GM21390 (cell line): ENCODE data around the gene S1PR4.
"Not testable (repeated sequence)": the region's sequence is repeated elsewhere in the genome, so short reads cannot be mapped to it uniquely, and the experiment has no call there.

Experiments
- ATAC-seq: cut with Tn5 transposase; IDR thresholded peaks from one replicate; pipeline ENCODE4 v1.9.1; 2021; ENCODE audit not compliant: unreplicated experiment

S1PR4 gene

DNA sequence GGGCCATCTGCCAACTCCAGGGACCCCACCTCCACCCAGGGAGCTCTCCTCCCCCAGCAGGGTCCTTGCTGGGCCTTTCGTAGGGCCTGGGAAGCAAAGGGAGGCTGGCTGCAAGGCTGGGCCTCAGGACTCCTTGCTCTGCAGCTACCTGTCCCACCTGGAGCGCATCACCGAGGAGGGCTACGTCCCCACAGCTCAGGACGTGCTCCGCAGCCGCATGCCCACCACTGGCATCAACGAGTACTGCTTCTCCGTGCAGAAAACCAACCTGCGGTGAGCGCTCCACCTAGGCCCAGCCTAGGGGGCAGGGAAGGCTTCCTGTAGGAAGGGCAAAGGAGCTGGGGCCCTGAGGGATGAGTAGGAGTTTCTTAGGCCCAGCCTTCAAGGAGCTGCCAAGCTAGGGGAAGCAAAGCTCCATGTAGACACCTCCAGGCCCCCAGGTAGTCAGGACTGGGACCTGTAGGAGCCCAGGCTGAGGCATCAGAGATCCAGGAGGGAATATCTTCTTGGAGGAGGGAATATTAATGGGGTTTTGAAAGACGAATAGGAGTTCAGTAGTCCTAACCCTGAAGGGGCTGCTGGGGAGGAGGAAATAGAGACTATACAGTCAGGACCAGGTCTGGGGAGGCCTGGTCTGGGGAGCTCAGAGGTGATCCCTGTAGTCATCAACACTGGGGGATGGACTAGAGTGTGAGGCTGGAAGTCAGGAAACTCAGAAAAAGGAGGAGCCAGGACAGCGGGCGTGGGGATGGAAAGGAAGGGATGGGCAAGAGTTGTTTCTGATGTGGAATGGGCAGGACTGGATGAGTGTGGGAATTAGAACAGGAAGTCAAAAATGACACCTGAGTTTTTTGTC, 26.8 kb upstream of the S1PR4 start:
- ATAC-seq = no peak

DNA sequence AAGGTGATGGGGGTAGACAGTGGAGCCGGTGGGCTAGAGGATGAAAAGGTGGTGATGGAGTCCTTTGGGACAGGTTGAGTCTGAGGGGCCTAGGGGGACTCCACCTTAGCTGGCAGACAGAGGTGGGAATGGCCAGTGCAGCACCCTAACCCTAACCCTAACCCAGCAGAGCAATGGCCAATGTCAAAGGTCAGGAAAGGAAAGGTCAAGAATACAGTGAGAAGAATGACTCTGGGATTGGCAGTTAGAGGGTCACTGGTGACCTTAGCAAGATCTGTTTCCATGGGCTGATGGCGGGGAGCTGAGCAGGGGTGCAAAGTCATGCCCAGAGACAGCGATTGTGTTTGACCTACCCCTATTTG, 26.2 kb upstream of the S1PR4 start:
- ATAC-seq = no peak

DNA sequence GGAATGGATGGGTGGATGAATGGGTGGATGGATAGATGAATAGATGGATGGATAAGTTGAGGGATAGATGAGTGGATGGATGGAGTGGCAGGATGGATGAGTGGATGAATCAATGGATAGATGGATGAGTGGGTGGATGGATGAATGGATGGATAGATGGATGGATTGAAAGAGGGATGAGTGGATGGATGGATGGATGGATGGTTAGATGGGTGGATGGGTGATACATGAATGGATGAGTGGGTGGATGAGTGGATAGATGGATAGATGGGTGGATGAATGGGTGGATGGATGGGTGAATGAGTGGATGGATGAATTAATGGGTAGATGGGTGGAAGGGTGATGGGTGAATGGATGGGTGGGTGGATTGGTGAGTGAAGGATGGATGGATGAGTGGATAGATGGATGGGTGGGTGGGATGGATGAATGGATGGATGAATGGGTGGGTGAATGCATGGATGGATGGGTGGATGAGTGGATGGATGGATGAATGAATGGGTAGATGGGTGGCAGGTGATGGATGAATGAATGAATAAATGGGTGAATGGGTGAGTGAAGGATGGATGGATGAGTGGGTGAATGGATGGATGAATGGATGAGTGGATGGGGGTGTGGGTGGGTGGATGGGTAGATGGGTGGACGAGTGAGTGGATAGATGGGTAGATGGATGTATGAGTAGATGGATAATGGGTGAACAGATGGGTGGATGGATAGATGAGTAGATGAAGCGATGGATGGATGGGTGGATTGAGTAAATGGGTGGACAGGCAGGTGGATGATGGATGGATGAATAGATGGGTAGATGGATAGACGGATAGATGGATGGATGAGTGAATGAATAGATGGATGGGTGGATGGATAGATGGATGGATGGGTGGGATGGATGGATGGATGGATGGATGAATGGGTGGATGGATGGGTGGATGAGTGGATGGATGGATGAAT, 25.0 kb upstream of the S1PR4 start:
- ATAC-seq = no peak

DNA sequence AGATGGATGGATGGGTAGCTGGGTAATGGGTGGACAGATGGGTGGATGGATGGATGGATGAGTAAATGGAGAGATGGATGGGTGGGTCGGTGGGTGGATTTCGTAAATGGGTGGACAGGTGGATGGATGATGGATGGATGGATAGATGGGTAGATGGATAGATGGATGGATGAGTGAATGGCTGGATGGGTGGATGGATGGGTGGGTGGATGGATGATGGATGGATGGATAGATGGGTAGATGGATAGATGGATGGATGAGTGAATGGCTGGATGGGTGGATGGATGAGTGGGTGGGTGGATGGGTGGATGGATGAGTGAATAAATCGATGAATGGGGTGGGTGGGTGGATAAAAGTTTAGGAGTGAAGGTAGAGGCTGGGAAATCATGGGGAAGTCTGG, 24.1 kb upstream of the S1PR4 start:
- ATAC-seq = not testable (repeated sequence)

DNA sequence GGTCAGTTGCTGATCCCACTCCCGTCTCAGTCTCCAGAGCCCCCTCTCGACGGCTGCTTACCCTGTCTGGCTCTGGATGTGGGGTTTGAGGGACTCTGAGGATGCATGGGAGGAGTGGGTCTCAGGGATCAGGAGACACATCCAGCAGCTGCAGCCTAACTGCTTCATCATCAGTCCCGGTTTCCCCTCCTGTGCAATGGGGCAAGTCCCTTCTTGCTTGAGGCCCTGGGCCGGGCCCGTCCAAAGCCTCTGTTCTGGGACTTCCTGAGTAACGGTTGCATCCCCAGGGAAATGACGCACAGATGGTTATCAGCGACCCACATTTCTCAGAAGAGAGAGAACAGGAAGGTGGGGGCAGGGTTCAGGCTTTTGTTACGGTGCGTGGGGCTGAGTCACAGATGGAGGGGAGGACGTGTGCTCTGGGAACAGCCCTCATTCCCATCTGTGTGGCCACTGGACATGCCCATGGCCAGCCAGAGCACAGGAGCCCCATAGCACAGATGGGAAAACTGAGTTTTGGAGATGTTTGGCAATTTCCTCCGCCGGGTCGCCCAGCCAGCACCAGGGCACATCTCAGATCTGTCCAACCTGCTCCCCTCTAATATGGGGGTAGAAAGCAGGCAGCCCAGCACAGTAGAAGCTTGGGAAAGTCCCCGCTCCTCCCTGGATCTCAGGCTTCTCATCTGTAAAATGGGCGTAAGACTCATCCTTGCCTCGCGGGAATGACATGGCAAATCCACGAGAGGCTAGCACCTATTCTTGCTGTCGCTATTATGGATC, 23.4 kb upstream of the S1PR4 start:
- peak; percentile 71 for ATAC-seq

DNA sequence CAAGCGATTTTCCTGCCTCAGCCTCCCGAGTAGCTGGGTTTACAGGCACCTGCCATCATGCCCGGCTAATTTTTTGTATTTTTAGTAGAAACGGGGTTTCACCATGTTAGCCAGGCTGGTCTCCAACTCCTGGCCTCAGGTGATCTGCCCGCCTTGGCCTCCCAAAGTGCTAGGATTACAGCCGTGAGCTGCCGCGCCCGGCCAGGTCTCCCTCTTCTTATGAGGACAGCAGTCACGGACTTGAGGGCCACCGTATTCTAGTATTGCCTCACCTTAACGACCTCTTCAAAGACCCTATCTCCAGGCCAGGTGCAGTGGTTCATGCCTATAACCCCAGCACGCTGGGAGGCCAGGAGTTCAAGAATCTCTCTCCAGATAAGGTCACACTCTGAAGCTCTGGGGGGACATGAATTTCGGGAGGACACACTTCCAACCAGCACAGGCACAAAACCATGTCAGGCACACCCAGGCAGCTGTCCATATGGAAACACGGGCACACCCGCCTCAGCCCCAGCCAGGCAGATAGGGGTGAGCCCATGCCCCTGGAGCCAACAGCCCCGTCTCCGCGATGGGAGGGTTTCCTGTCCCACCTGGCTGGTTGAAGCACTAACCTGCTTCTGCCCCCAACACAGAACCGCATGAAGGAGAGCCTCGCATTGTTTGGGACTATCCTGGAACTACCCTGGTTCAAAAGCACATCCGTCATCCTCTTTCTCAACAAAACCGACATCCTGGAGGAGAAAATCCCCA, 21.3 kb upstream of the S1PR4 start:
- no peak for ATAC-seq

DNA sequence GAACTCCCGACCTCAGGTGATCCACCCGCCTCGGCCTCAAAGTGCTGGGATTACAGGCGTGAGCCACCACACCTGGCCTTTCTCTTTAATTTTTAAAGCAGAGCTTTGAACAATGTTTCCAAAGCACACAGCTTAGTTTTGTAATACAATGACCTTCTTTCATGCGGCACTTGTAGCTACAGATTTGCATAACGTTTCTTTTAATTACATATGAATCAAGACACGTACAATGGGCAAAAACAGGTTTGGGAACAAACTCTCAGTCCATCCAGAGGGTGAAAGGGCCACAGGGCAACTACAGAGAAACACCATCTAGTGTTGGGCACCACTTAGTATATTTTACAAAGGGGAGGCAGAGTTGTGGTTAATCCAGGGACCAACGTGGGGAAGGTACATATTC, 19.0 kb upstream of the S1PR4 start:
- no peak for ATAC-seq

DNA sequence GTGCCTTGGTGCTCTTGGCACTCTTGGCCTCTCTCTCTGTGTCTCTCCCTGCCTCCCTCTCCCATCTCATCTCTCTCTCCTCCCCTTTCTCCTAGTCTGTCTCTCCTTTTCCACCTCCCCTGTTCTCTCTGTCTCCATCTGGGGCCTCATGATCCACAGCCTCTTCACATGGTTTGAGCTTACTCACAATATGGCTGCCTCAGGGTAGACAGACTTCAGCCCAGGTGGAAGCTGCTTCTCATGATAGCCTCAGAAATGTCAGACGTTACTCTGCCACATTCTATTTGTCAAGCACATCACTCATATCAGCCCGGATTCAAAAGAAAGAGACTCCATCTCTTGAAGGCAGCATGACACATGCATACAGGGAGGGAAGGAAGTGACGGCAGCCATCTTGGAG, 18.4 kb upstream of the S1PR4 start:
- no peak for ATAC-seq

DNA sequence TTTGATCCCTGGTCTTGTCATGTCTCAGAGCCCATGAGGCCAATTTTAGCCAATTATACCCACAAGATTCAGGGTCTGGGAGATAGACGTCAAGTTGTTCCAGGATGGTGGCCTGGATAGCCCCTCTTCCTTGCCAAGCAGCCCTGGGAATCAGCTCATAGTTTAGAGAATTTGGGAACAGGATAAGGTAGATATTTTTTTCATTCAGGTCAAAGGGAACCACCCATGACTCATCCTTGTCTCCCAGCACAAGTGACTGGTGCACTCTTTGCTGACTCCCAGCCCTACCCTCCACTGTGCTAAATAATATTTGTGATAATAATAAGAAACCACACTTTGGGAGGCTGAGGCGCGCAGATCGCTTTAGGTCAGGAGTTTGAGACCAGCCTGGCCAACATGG, 17.1 kb upstream of the S1PR4 start:
- ATAC-seq = no peak

DNA sequence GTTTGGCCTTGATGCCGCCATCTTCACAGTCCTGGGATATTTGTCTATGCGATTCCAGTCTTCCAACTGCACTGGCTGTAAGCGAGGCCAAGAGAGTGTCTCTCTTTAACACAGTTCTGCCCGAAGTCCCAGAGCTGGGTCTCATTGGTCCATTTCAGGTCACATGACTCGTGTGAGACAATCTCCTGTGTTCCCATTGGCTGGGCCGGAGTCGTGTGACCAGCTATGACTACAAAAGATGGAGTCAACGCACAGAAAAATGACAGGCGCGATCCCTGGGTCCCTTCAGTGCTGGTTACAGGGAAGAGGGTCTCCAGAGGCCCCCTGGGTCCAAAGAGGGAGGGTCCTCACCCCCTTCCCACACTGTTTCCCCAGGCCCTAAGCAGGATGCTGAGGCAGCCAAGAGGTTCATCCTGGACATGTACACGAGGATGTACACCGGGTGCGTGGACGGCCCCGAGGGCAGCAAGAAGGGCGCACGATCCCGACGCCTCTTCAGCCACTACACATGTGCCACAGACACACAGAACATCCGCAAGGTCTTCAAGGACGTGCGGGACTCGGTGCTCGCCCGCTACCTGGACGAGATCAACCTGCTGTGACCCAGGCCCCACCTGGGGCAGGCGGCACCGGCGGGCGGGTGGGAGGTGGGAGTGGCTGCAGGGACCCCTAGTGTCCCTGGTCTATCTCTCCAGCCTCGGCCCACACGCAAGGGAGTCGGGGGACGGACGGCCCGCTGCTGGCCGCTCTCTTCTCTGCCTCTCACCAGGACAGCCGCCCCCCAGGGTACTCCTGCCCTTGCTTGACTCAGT, 15.9 kb upstream of the S1PR4 start:
- no peak for ATAC-seq

DNA sequence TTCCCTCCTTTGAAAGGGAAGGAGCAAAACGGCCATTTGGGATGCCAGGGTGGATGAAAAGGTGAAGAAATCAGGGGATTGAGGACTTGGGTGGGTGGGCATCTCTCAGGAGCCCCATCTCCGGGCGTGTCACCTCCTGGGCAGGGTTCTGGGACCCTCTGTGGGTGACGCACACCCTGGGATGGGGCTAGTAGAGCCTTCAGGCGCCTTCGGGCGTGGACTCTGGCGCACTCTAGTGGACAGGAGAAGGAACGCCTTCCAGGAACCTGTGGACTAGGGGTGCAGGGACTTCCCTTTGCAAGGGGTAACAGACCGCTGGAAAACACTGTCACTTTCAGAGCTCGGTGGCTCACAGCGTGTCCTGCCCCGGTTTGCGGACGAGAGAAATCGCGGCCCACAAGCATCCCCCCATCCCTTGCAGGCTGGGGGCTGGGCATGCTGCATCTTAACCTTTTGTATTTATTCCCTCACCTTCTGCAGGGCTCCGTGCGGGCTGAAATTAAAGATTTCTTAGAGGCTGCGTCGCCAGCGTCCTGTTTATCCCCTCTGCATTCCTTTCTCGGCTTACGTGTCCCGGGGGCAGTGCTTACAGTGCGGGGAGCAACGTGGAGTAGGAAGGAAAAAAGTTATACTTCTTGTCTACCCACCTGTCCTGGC, 15.2 kb upstream of the S1PR4 start:
- no peak for ATAC-seq

DNA sequence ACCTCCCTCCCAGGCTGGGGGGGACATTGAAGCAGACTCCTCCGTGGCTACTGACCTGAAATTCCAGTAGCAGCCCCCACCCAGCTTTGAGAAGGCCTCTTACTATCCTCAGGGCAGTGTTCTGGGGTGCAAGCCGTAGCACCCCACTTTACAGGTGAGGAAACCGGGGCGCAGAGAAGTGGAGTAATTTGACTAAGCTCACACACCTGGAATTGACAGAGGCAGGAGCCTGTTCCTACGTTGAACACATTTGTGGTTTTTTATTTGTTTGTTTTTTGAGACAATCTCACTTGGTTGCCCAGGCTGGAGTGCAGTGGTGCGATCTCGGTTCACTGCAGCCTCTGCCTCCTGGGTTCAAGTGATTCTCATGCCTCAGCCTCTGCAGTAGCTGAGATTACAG, 14.6 kb upstream of the S1PR4 start:
- no peak for ATAC-seq

DNA sequence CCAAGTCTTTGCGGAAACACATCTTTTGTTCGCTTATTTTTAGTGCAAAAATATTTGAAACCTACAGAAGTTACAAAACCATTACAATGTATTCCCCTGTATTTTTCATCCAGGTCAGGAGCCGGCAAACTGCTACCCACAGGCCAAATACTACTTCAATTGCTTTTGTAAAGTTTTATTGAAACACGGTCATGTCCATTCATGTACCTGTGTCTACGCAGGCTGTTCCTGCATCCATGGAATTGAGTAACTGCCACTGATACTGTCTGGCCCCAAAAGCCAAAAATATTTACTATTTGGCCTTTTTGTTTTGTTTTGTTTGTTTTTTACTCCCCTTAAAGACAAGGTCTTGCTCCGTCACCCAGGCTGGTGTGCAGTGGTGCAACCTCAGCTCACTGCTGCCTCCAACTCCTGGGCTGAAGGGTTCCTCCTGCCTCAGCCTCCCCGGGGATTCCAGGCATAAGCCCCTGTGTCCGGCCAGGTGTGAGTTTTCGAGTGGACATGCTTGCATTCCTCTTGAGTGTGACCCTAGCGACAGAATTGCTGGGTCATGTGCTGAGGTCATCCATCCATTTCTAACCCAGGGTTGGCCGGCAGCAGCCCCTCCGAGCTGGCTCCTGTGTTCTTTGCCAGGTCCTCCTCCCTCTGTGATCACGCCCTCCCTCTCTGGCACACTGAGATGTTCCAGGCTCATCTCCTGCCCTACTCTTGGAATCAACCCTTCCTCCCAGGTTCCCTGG, 10.9 kb upstream of the S1PR4 start:
- ATAC-seq = no peak

DNA sequence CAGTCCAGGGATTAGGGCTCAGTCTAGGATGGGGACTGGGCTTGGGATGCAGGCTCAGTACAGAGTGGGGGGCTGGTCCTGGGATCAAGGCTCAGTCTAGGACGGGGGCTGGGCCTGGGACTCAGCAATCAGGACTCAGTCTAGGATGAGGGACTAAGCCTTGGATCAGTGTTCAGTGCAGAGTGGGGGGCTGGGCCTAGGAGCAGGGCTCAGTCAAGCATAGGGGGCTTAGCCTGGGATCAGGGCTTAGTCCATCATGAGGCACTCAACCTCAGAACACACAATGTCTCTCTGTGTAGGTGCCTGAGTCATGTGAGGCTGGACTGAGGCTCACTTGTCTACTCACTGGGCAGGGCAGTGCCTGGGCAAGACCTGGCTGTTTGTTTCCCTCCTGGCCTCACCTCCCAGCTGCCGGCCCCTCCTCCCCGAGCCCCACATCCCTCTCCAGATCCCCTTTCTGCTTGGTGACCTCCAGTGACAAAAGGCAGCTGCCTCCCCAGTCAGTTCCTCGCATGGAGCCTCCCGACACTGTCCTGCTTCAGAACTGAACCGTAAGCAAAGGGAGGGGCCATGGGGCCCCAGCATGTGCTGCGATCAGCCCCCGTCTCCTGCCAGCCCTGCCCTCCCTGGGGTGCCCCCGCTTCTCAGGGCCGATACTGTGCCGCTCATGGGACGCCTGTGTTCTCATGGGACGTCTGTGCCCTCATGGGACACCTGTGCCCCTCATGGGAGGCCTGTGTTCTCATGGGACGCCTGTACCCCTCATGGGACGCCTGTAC, 6.5 kb upstream of the S1PR4 start:
- ATAC-seq = no peak

DNA sequence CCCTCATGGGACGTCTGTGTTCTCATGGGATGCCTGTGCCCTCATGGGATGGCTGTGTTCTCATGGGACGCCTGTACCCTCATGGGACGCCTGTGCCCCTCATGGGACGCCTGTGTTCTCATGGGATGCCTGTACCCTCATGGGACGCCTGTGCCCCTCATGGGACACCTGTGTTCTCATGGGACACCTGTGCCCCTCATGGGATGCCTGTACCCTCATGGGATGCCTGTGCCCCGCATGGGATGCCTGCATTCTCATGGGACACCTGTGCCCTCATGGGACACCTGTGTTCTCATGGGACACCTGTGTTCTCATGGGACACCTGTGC, 5.9 kb upstream of the S1PR4 start:
- ATAC-seq = not testable (repeated sequence)

DNA sequence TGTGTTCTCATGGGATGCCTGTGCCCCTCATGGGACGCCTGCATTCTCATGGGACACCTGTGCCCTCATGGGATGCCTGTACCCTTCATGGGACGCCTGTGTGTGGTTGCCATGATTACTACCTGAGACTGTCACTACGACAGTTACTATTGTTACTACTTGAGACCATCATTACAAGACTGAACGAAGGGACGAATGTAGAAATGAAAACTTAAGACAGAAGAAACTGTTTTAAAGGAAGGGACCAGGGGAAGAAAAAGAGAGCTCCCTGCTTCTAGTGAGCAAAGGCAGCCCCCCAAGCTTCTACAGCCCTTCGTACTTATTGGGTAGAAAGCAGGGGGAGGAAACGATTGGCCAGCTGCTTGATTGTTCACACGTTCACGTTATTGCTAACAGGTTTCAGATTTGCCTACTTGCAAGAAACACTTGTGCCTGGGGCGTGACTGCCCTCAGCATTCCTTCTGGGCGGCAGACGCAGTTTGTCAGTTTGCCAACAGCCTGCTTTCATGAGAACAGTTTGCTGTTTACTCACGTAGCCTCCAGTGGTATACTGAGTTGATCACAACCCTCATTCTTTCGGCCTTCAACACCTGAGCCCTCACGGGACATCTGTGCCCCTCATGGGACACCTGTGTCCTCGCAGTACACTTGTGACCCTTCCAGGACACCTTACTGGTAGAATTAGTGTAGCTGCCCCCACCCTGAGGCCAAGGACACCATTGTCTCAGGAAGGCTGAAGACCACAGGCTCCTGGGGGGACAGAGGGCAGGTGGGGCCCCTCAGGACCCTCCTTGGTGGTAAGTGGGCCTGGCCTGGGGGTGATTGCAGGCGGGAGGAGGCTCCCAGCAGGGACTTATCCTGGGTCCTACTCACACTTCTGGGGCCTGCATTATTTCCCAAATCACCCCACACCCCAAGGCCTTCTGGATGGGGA, 2.5 kb upstream of the S1PR4 start:
- ATAC-seq = no peak
